Upper lobe of right lung (tissue), 1 donor: ENCODE data around the gene TNFAIP8. TPM values are rescaled to one million over a fixed set of nuclear protein-coding genes. Genes with fewer than 3 reads are reported as not detected.

Experiments
- ATAC-seq: fragments of 200-7000 bp; cut with Tn5 transposase; one replicate; pipeline ENCODE4 v1.9.1; 2020; ENCODE audit warnings: mild to moderate bottlenecking, moderate library complexity
- DNase-seq: peaks from one replicate; pipeline ENCODE4 v3.0.0-alpha.2; 2020
- H3K27ac ChIP-seq: fragments of 200-600 bp; one replicate; pipeline ENCODE4 v1.8.0; 2022
- H3K27me3 ChIP-seq: fragments of 200-600 bp; one replicate; pipeline ENCODE4 v1.8.0; 2022; ENCODE audit warnings: mild to moderate bottlenecking
- H3K36me3 ChIP-seq: fragments of 200-600 bp; one replicate; pipeline ENCODE4 v1.8.0; 2022
- H3K4me1 ChIP-seq: fragments of 200-600 bp; one replicate; pipeline ENCODE4 v1.8.0; 2022
- H3K4me3 ChIP-seq: fragments of 200-600 bp; one replicate; pipeline ENCODE4 v1.8.0; 2022; ENCODE audit warnings: mild to moderate bottlenecking
- H3K9me3 ChIP-seq: fragments of 200-600 bp; one replicate; pipeline ENCODE4 v1.8.0; 2022
- intact Hi-C: fragments of 100-400 bp; cut with DNase I; formaldehyde crosslinking; loops from one replicate; pipeline ENCODE4 v1.11.0; 2022
- total RNA-seq: library from RNA; stranded (reverse); fragmentation: NEBNext Ultra II Directional; extraction: Animal tissue kit (Norgen Biotek cat#: 25700); gene quantifications from one replicate; pipeline ENCODE4 v1.2.1, GENCODE V29; 2021
- TF ChIP-seq, protein P1 (sequence below): fragments of 200-600 bp; IDR thresholded peaks from one replicate; pipeline ENCODE4 v1.8.0; 2022; ENCODE audit warnings: antibody characterized with exemption
- donor health status: DM: no; HTN: yes; CAD: no; lungs with severe emphysema.

TNFAIP8 gene
- total RNA-seq, 1 donor from 2014 or later = 22.4 TPM

DNA sequence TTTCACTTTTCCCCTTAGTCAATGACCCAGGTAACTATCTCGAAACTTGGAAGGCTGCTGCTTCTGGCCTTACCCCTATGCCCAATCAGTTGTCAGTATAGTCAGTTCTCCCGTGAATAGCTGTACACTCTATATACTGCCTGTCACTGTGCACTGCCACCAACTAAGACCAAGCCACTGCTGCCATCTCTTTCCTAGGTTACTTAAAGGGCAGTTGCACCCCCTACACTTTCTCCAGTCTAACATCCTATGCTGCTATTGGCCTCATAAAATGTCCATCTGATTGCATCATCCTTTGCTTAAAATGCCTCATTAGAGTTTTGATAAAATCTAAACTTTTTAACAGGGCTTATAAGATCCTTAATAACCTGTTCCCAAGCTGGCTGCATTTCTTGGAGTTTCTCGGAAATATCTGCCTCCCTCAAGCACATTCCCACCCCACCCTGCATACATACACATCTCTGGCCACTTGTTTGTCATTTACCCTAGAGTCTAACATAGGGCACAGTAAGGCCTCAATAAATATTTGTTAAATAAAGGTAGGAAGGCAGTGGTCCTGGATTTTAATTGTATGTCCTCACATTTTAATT is 32.8 kb upstream of the TNFAIP8 start:
- no peak overlapping the region for H3K4me3 ChIP-seq
- ATAC-seq (peak; percentile 10), DNase-seq (no peak)
- peaks cover 3% of the 10 kb centered on the region for H3K4me1 ChIP-seq
- H3K9me3 ChIP-seq = no peaks in the 10 kb centered on the region
- no peaks in the 10 kb centered on the region for H3K27me3 ChIP-seq
- no peak overlapping the region for H3K27ac ChIP-seq
- TF ChIP-seq, protein P1, sequence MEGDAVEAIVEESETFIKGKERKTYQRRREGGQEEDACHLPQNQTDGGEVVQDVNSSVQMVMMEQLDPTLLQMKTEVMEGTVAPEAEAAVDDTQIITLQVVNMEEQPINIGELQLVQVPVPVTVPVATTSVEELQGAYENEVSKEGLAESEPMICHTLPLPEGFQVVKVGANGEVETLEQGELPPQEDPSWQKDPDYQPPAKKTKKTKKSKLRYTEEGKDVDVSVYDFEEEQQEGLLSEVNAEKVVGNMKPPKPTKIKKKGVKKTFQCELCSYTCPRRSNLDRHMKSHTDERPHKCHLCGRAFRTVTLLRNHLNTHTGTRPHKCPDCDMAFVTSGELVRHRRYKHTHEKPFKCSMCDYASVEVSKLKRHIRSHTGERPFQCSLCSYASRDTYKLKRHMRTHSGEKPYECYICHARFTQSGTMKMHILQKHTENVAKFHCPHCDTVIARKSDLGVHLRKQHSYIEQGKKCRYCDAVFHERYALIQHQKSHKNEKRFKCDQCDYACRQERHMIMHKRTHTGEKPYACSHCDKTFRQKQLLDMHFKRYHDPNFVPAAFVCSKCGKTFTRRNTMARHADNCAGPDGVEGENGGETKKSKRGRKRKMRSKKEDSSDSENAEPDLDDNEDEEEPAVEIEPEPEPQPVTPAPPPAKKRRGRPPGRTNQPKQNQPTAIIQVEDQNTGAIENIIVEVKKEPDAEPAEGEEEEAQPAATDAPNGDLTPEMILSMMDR = no peak
- no peaks in the 10 kb centered on the region for H3K36me3 ChIP-seq
- intact Hi-C loops = no loop called here

DNA sequence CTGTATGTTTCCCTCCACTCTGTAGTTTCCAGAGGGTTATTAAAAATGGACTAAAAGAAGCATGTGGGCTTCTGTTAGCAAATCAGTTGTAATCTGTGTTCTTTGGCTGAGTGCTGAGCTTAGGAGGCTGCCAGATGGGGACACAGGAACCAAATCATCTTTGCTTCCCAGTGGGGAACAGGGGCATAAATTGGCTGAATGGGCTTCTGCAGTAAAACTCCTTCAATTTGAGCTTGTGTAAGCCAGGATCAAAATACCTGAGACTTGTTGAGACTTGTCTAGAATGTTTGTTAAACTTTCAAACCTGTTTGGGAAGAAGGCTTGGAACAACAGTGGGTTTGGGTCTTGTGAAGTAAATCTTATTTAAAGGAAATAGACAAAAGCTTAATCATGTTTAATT is 32.2 kb upstream of the TNFAIP8 start:
- no peak for ATAC-seq
- H3K4me3 ChIP-seq = no peak overlapping the region
- no peaks in the 10 kb centered on the region for H3K27me3 ChIP-seq
- no peaks in the 10 kb centered on the region for H3K36me3 ChIP-seq
- no peak for DNase-seq
- H3K27ac ChIP-seq = no peak overlapping the region
- H3K4me1 ChIP-seq = peaks cover 4% of the 10 kb centered on the region
- TF ChIP-seq, protein P1 = no peak
- no peaks in the 10 kb centered on the region for H3K9me3 ChIP-seq
- intact Hi-C loops = no loop called here

DNA sequence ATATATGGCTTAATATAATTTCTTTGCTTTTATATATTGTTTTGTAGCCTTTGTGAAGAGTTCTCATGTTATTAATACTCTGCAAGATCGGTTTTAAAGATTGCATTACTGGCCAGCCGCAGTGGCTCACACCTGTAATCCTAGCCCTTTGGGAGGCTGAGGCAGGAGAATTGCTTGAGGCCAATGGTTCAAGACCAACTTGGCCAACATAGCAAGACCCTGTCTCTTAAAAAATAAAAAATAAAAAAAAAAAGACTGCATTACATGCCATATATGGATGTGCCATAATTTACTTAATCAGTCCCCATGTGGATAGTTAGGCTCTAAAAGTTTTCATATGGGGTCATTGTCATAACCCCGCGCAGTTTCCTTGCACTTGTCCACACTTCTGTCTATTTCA is 31.0 kb upstream of the TNFAIP8 start:
- intact Hi-C loops = no loop called here
- TF ChIP-seq, protein P1 = no peak
- DNase-seq = no peak
- Histone ChIP-seq H3K4me1 (peaks cover 7% of the 10 kb centered on the region), H3K27me3 (no peaks in the 10 kb centered on the region), H3K9me3 (no peaks in the 10 kb centered on the region), H3K4me3 (no peak overlapping the region), H3K27ac (no peak overlapping the region), H3K36me3 (no peaks in the 10 kb centered on the region)
- no peak for ATAC-seq

DNA sequence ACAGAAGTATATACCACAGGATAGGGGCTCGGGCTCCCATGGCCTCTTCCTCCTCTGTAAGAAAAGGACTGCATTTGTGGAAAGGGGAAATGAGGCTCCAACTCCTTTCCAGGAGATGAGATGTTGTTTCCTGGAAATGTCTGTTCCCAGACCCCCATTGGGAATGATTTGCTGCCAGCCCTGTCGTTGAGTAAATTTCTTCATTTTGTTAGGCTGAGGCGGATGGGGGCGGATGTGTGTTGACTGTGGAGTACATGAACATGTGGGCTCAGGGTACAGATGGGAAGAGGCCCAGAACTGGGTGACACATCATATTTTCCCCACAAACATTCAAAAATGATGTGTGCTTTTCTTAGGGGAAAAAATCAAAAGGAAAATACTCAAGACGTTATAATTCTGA is 28.8 kb upstream of the TNFAIP8 start:
- Histone ChIP-seq H3K4me1 (peaks cover 7% of the 10 kb centered on the region), H3K36me3 (no peaks in the 10 kb centered on the region), H3K9me3 (no peaks in the 10 kb centered on the region), H3K4me3 (no peak overlapping the region), H3K27ac (no peak overlapping the region), H3K27me3 (no peaks in the 10 kb centered on the region)
- ATAC-seq (no peak), DNase-seq (no peak)
- intact Hi-C loops = no loop called here
- TF ChIP-seq, protein P1 = no peak

DNA sequence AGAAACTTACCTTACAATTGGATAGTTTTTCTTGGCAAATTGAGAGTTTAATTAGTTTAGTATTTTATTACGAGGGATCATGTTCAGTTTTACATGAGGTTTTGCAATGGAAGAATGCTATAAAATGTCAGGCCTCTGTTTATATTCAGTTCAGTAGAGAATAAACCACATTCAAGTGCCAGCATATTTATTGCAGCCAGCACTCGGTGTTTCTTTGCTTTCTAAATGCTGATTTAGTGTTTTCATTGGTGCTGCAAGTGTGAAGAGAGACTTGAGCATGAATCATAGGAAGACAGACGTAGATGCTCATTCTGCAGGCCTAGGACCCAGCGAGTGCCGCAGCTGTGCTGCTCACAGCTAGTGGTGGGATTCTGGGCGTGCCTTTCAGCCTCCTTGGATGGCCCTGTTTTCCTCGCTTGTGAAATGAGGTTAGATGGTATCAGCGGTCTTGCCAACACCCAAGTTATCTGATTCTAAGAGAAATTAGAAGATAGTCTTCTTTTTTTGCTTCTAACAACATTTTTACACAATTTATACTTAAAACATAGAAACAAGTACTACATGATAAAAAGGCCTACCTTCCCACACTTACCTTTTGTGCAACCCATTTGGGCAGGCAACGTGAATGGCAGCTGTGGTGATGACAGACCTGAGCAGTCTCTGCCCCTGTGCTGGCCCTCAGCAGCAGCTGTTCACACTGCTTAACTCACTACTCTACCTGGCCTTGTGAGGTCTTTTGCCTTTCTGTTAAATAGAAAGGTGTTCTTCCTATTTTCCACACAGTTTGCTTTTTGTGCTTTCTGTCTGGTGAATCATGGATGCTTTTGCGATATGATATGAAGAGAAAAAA is 26.8 kb upstream of the TNFAIP8 start:
- intact Hi-C loops = no loop called here
- Histone ChIP-seq H3K4me1 (peaks cover 4% of the 10 kb centered on the region), H3K27ac (peak overlapping the region; percentile 14), H3K36me3 (no peaks in the 10 kb centered on the region), H3K9me3 (no peaks in the 10 kb centered on the region), H3K4me3 (no peak overlapping the region), H3K27me3 (no peaks in the 10 kb centered on the region)
- TF ChIP-seq, protein P1 = no peak
- ATAC-seq (no peak), DNase-seq (no peak)
